Testis (tissue), 3 donors: ENCODE results near the gene GNAS. TPM values are rescaled to one million over a fixed set of nuclear protein-coding genes. Genes with fewer than 3 reads are reported as not detected.

Source experiments
- DNase-seq: peaks from one replicate; pipeline ENCODE4 v3.0.0-alpha.2; 2019
- H3K27ac ChIP-seq, 2 donors: fragments of 200-600 bp; sonication (generic); one replicate each; pipeline ENCODE4 v1.5.1; 2019
- H3K27me3 ChIP-seq: fragments of 200-600 bp; sonication (generic); one replicate; pipeline ENCODE4 v1.5.1; 2019
- H3K36me3 ChIP-seq: fragments of 200-600 bp; sonication (generic); one replicate; pipeline ENCODE4 v1.5.1; 2017; ENCODE audit warnings: low read depth; ENCODE audit errors: missing control alignments
- H3K4me1 ChIP-seq: fragments of 200-600 bp; sonication (generic); one replicate; pipeline ENCODE4 v1.5.1; 2019
- H3K4me3 ChIP-seq, 2 donors: fragments of 200-600 bp; sonication (generic); one replicate each; pipeline ENCODE4 v1.5.1; 2017 to 2019
- H3K9me3 ChIP-seq: fragments of 200-600 bp; sonication (generic); one replicate; pipeline ENCODE4 v1.5.1; 2017
- POLR2A ChIP-seq: fragments of 450-650 bp; IDR thresholded peaks from one replicate; pipeline ENCODE4 v1.6.1; 2017; ENCODE audit warnings: antibody characterized with exemption, mild to moderate bottlenecking, moderate library complexity
- WGBS, 2 donors: methylation state at CpG; one replicate each; pipeline ENCODE4 v1.1.5; 2018; 5-methylcytosine and 5-hydroxymethylcytosine counted together
- intact Hi-C: fragments of 100-400 bp; cut with DNase I; formaldehyde crosslinking; loops from one replicate; pipeline ENCODE4 v1.15.1; 2023; ENCODE audit warnings: low total_unique reads
- polyA plus RNA-seq: library from polyadenylated mRNA; stranded (reverse); fragments of 350-450 nt; fragmentation: Illumina TruSeq; extraction: RNeasy Lipid Tissue Mini Kit (QIAGEN cat#74804); gene quantifications from one replicate; pipeline ENCODE4 v1.2.3, GENCODE V29; 2014; ENCODE audit warnings: low read depth, low replicate concordance; ENCODE audit not compliant: insufficient read depth
- total RNA-seq, 2 donors: library from RNA; depleted of rRNA; stranded (reverse); fragments of >200 nt; gene quantifications; one replicate each; pipeline ENCODE4 v1.2.3, GENCODE V29; 2016
- TF ChIP-seq, protein P1 (sequence below), 3 experiments: fragments of 450-650 bp in 2 of 3; fragments of 200-600 bp in 1 of 3; sonication (generic) in 1 of 3; IDR thresholded peaks; one replicate each; pipeline ENCODE4 v1.5.1; 2016 to 2019; ENCODE audit warnings: antibody characterized with exemption in 3 of 3, mild to moderate bottlenecking in 2 of 3, moderate library complexity in 1 of 3

GNAS gene
- total and polyA plus RNA-seq, 3 donors from 2014 or later, result 716 to 885 (median 880) TPM

DNA sequence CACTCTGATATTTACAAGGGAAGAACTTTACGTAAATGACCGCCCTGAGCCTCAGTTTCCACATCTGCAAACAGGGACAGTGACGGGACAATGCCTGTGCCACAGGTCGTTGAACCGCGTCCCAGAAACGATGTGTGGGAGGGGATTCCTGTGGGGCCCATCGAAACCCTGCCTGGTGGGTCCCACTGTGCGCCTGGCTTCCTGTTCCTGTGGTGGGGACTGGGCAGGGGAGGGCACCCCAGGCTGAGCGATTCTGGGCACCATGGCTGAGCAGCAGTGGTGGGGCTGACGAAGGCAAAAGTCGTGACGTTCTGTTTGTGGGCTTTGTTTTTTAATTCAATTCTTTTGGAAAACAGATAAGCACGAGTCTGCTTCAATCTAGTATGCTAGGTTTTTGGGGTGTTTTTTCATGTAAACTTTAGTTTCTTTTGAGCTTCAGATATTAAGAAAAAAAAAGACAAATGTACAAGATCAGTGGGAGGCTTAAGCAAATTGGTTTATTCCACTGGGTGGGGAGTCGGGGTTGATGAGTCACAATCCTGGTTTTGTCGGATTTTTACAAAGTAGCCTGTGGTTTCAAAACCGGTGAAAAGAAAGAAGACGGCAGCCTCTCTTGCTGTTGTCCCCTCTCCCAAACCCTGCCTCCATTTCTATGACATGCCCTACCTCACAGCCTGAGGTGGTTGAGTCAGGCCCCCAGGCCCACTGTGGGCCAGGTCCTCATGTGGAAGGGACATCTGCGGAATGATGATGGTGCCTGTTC lies 42.2 kb upstream of the GNAS start:
- intact Hi-C loops, result no loop called here

DNA sequence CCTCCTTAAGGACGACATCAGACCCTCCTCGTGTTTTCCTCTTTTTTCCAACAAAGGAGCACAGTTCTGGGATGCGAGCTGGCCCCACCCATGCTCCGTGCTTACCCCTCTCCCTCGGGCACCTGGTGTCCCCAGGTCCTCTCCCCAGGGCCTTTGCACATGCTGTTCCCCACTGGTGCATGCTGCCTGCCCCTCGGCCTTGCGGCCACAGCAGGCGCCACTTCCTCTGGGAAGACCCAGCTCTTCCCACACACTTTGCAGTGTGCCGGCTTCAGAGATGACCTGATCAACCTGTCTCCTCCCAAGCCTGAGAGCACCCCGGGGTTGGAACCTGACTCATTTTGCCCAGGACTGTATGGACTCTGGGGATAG lies 41.7 kb upstream of the GNAS start:
- intact Hi-C loops, result no loop called here
- H3K4me1 ChIP-seq, result no peaks in the 10 kb centered on the region
- H3K27ac ChIP-seq, result no peak overlapping the region
- WGBS, 2 donors, result 88 to 93% methylated on average over 10 of the region's 10 CpGs
- no peaks in the 10 kb centered on the region for H3K36me3 ChIP-seq
- H3K9me3 ChIP-seq, result no peaks in the 10 kb centered on the region
- H3K4me3 ChIP-seq, result no peak overlapping the region
- H3K27me3 ChIP-seq, result no peaks in the 10 kb centered on the region
- DNase-seq, result no peak
- TF ChIP-seq, protein P1, sequence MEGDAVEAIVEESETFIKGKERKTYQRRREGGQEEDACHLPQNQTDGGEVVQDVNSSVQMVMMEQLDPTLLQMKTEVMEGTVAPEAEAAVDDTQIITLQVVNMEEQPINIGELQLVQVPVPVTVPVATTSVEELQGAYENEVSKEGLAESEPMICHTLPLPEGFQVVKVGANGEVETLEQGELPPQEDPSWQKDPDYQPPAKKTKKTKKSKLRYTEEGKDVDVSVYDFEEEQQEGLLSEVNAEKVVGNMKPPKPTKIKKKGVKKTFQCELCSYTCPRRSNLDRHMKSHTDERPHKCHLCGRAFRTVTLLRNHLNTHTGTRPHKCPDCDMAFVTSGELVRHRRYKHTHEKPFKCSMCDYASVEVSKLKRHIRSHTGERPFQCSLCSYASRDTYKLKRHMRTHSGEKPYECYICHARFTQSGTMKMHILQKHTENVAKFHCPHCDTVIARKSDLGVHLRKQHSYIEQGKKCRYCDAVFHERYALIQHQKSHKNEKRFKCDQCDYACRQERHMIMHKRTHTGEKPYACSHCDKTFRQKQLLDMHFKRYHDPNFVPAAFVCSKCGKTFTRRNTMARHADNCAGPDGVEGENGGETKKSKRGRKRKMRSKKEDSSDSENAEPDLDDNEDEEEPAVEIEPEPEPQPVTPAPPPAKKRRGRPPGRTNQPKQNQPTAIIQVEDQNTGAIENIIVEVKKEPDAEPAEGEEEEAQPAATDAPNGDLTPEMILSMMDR (IDR thresholded peaks at IDR 0.05), result no peak
- TF ChIP-seq POLR2A, result no peak

More for the DNA sequence above, 42.2 kb upstream of the GNAS start:
- Histone ChIP-seq H3K36me3 (no peaks in the 10 kb centered on the region), H3K27me3 (no peaks in the 10 kb centered on the region), H3K4me3 (no peak overlapping the region), H3K4me1 (no peaks in the 10 kb centered on the region), H3K9me3 (no peaks in the 10 kb centered on the region), H3K27ac (no peak overlapping the region)
- no peak for DNase-seq
- TF ChIP-seq, protein P1 (IDR thresholded peaks at IDR 0.05), result no peak
- TF ChIP-seq POLR2A, result no peak
- 85 to 91% methylated on average over 19 of the region's 19 CpGs for WGBS, 2 donors

DNA sequence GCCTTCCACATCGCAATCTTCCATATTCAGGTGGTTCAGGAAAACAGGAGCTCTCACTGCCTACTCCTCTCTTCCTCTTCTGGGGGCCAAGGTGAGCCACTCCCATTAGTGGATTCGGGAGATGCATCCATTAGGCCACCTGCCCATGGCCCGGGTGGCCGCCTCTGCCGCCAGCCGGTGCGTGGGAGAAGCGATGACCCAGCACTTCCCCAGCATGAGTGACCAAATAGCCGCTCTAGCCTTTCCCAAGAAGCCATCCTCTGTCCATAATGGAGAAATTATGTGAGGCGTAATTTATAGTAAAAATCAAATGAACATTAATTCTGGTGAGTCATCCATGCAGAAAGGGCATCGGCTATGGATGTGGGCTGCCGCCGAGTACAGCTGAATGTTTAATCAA lies 41.2 kb upstream of the GNAS start:
- WGBS, 2 donors, result 92 to 95% methylated on average over 13 of the region's 13 CpGs
- no peaks in the 10 kb centered on the region for H3K27me3 ChIP-seq
- no peak for DNase-seq
- no peak overlapping the region for H3K4me3 ChIP-seq
- no peaks in the 10 kb centered on the region for H3K36me3 ChIP-seq
- no peak for TF ChIP-seq POLR2A
- TF ChIP-seq, protein P1 (IDR thresholded peaks at IDR 0.05), result no peak
- no peaks in the 10 kb centered on the region for H3K4me1 ChIP-seq
- H3K9me3 ChIP-seq, result no peaks in the 10 kb centered on the region
- no peak overlapping the region for H3K27ac ChIP-seq
- intact Hi-C loops, result no loop called here

DNA sequence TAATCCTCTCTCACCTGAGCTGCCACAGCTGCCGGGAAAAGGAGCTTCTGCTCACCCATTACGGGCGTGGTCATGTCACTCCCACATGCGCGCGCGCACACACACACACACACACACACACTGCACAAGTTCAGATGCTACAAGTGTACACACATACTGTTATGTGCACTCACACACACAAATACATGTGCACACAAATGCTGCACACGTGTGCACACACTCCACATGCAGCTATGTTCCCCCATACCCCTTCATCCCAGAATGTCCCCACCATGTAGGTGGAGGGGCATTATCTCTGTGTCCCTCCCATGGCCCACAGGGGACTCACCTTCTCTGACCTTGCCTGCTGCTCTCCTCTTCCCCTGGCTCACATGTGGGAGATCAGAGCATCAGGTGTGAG lies 39.1 kb upstream of the GNAS start:
- TF ChIP-seq, protein P1 (IDR thresholded peaks at IDR 0.05), result no peak
- no peak overlapping the region for H3K4me3 ChIP-seq

DNA sequence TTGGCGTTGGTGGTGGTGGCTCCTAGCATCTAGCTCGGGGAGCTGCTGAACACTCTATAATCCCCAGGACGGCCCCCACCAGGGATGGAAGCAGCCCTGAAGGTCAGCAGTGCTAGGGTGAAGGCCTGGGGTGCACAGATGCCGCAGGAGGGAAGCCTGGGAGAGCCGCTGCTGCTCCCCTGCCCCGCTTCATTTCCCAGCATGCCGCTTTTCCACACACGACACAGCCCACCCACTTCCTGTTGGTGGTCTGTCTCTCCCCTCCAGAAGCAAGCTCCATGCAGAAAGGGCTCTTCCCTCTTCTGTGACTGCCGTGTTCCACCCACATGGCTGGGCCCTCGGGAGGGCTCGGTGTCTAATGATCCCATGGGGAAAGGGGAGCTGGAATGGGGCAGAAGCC lies 37.1 kb upstream of the GNAS start:
- H3K4me3 ChIP-seq, result no peak overlapping the region
- intact Hi-C loops, result no loop called here
- H3K27me3 ChIP-seq, result no peaks in the 10 kb centered on the region
- TF ChIP-seq POLR2A, result no peak
- TF ChIP-seq, protein P1 (IDR thresholded peaks at IDR 0.05), result no peak
- no peaks in the 10 kb centered on the region for H3K4me1 ChIP-seq
- no peaks in the 10 kb centered on the region for H3K9me3 ChIP-seq
- DNase-seq, result no peak
- 85 to 92% methylated on average over 10 to 11 of the region's 11 CpGs for WGBS, 2 donors
- H3K27ac ChIP-seq, result no peak overlapping the region
- no peaks in the 10 kb centered on the region for H3K36me3 ChIP-seq

More for the DNA sequence above, 39.1 kb upstream of the GNAS start:
- Histone ChIP-seq H3K4me1 (no peaks in the 10 kb centered on the region), H3K27me3 (no peaks in the 10 kb centered on the region), H3K9me3 (no peaks in the 10 kb centered on the region), H3K36me3 (no peaks in the 10 kb centered on the region), H3K27ac (no peak overlapping the region)
- intact Hi-C loops, result no loop called here
- 83 to 84% methylated on average over 8 of the region's 8 CpGs for WGBS, 2 donors
- no peak for DNase-seq
